ENCODE data around the gene EPC1. TPM values are rescaled to one million over a fixed set of nuclear protein-coding genes. Genes with fewer than 3 reads are reported as not detected.

EPC1 gene
- polyA plus RNA-seq, 1 donor (not counting 4 experiments of a cell fraction or from before 2014, with no cell fraction given): 34.8 TPM

DNA sequence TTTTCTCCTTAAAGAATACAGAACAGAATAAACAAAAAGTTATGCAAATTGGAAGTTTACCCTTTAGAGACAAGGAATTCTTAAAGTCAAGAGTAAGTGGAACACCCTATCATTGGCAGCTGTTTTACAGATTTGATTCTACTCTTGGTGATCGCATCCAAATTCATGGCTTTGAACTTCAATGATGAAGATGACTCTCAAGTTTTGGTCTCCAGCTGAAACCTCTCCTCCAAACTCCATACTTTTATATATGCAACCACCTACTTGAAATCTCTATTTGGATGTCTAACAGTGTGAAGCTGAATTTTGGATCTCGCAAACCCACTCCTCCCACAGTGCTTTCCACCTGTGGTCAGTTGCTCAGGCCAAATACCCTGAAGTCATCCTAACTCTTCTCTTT, 80.4 kb downstream of the EPC1 start:
- Histone ChIP-seq H3K4me1 (ENCODE audit: control insufficient read depth, extremely low read depth, insufficient read depth, low read length) (peaks cover 2% of the 10 kb centered on the region), H3K4me3 (ENCODE audit: control insufficient read depth in 2 of 3, extremely low read depth in 1 of 3, insufficient read depth in 2 of 3, low read depth in 1 of 3, low read length in 3 of 3) (no peak overlapping the region), H3K79me2 (ENCODE audit: control insufficient read depth, insufficient read depth, low read length) (no peaks in the 10 kb centered on the region), H3K9me3 (ENCODE audit: control insufficient read depth, low read depth, low read length) (no peaks in the 10 kb centered on the region), H3K9me1 (ENCODE audit: control insufficient read depth, extremely low read depth, insufficient read depth, low read length) (no peaks in the 10 kb centered on the region), H3K27me3 (ENCODE audit: control insufficient read depth, extremely low read depth, insufficient read depth, low read length) (no peaks in the 10 kb centered on the region), H3K4me2 (ENCODE audit: control insufficient read depth, extremely low read depth, insufficient read depth, low read depth, low read length) (no peak overlapping the region), H2AFZ (ENCODE audit: control insufficient read depth, low read length) (no peak overlapping the region), H3K27ac (ENCODE audit: control insufficient read depth, insufficient read depth, low read length) (no peak overlapping the region), H4K20me1 (ENCODE audit: control insufficient read depth, extremely low read depth, insufficient read depth, low read length) (no peaks in the 10 kb centered on the region), H3K9ac (ENCODE audit: control insufficient read depth, extremely low read depth, insufficient read depth, low read length) (no peak overlapping the region), H3K36me3 (ENCODE audit: control insufficient read depth in 2 of 2, extremely low read depth in 1 of 2, insufficient read depth in 2 of 2, low read length in 2 of 2) (peaks cover 11 to 16% of the 10 kb centered on the region in 2 experiments)
- TF ChIP-seq, protein P1, sequence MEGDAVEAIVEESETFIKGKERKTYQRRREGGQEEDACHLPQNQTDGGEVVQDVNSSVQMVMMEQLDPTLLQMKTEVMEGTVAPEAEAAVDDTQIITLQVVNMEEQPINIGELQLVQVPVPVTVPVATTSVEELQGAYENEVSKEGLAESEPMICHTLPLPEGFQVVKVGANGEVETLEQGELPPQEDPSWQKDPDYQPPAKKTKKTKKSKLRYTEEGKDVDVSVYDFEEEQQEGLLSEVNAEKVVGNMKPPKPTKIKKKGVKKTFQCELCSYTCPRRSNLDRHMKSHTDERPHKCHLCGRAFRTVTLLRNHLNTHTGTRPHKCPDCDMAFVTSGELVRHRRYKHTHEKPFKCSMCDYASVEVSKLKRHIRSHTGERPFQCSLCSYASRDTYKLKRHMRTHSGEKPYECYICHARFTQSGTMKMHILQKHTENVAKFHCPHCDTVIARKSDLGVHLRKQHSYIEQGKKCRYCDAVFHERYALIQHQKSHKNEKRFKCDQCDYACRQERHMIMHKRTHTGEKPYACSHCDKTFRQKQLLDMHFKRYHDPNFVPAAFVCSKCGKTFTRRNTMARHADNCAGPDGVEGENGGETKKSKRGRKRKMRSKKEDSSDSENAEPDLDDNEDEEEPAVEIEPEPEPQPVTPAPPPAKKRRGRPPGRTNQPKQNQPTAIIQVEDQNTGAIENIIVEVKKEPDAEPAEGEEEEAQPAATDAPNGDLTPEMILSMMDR (optimal IDR thresholded peaks at IDR 0.05 in 1 of 3, IDR thresholded peaks at IDR 0.05 in 1 of 3, conservative IDR thresholded peaks at IDR 0.05 in 1 of 3; ENCODE audit: extremely low read depth in 1 of 3, insufficient read depth in 2 of 3, low read length in 3 of 3): no peak
- DNase-seq (ENCODE audit: low read depth, low spot score): no peak
- dilution Hi-C loops (cut with MboI; ENCODE audit: extremely low pct_ligation_motif_present, low sequenced_read_pairs): no loop called here
- no peak for FAIRE-seq

DNA sequence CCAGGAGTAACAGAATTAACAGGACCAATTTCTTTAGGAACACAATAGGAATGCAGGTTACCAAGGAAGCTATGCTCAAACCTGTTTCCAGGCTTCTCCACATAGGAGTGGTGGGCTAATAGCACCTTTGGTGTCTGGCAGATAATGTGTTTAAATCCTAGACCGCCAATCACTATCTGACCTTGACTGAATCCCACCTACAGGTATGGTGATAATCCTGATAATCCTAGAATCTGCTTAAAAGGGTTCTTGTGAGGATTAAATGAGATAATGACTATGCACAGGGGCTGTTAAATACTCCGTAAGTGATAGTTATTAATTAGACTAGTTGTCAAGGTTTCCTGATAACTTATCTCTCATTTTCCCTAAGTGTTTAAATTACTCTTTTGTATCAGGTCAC, 81.2 kb downstream of the EPC1 start:
- DNase-seq (ENCODE audit: low read depth, low spot score): no peak
- dilution Hi-C loops (cut with MboI; ENCODE audit: extremely low pct_ligation_motif_present, low sequenced_read_pairs): no loop called here
- FAIRE-seq: no peak
- Histone ChIP-seq H3K4me2 (ENCODE audit: control insufficient read depth, extremely low read depth, insufficient read depth, low read depth, low read length) (no peak overlapping the region), H3K9ac (ENCODE audit: control insufficient read depth, extremely low read depth, insufficient read depth, low read length) (no peak overlapping the region), H3K9me1 (ENCODE audit: control insufficient read depth, extremely low read depth, insufficient read depth, low read length) (no peaks in the 10 kb centered on the region), H3K4me3 (ENCODE audit: control insufficient read depth in 2 of 3, extremely low read depth in 1 of 3, insufficient read depth in 2 of 3, low read depth in 1 of 3, low read length in 3 of 3) (no peak overlapping the region), H2AFZ (ENCODE audit: control insufficient read depth, low read length) (no peak overlapping the region), H4K20me1 (ENCODE audit: control insufficient read depth, extremely low read depth, insufficient read depth, low read length) (no peaks in the 10 kb centered on the region), H3K27ac (ENCODE audit: control insufficient read depth, insufficient read depth, low read length) (no peak overlapping the region), H3K9me3 (ENCODE audit: control insufficient read depth, low read depth, low read length) (no peaks in the 10 kb centered on the region), H3K36me3 (ENCODE audit: control insufficient read depth in 2 of 2, extremely low read depth in 1 of 2, insufficient read depth in 2 of 2, low read length in 2 of 2) (peaks cover 8 to 9% of the 10 kb centered on the region in 2 experiments), H3K4me1 (ENCODE audit: control insufficient read depth, extremely low read depth, insufficient read depth, low read length) (peaks cover 2% of the 10 kb centered on the region), H3K27me3 (ENCODE audit: control insufficient read depth, extremely low read depth, insufficient read depth, low read length) (no peaks in the 10 kb centered on the region), H3K79me2 (ENCODE audit: control insufficient read depth, insufficient read depth, low read length) (no peaks in the 10 kb centered on the region)
- TF ChIP-seq, protein P1 (optimal IDR thresholded peaks at IDR 0.05 in 1 of 3, IDR thresholded peaks at IDR 0.05 in 1 of 3, conservative IDR thresholded peaks at IDR 0.05 in 1 of 3; ENCODE audit: extremely low read depth in 1 of 3, insufficient read depth in 2 of 3, low read length in 3 of 3): no peak
- no peak for TF ChIP-seq EZH2 (IDR thresholded peaks at IDR 0.05; ENCODE audit: low read length)
